Activated T-cell treated with anti-CD3 and anti-CD28 coated beads, Interleukin-2, amount 50 U/mL, for 4 hours (primary cell): ENCODE measurements around the gene RNF19B. TPM values are rescaled to one million over a fixed set of nuclear protein-coding genes. Genes with fewer than 3 reads are reported as not detected.
A peak's percentile ranks its signal among the peaks of the same experiment; 100 is the strongest.

ENCODE experiments used
- ATAC-seq, 2 donors: fragments of 200-7000 bp; cut with Tn5 transposase; one replicate each; pipeline ENCODE4 v1.10.0; 2021
- DNase-seq: peaks from one replicate; pipeline ENCODE4 v3.0.0-alpha.2; 2020
- H3K27me3 Mint-ChIP-seq: one replicate; pipeline ENCODE4 v1.8.0; 2021; ENCODE audit warnings: low read depth, mixed read lengths
- H3K36me3 Mint-ChIP-seq: one replicate; pipeline ENCODE4 v1.8.0; 2022; ENCODE audit warnings: mixed read lengths; ENCODE audit not compliant: insufficient read depth
- H3K4me1 Mint-ChIP-seq: one replicate; pipeline ENCODE4 v1.8.0; 2021; ENCODE audit warnings: low read depth, mixed read lengths
- H3K4me3 Mint-ChIP-seq: one replicate; pipeline ENCODE4 v1.8.0; 2021; ENCODE audit warnings: mild to moderate bottlenecking, moderate library complexity, mixed read lengths
- H3K9me3 Mint-ChIP-seq: one replicate; pipeline ENCODE4 v1.8.0; 2021; ENCODE audit warnings: mixed read lengths
- total RNA-seq, 3 donors: library from RNA; stranded (reverse); gene quantifications; one replicate each; pipeline ENCODE4 v1.2.1, GENCODE V29; 2021

The RNF19B gene
- total RNA-seq, 3 donors from 2014 or later = 21.4 to 32.9 (median 23.9) TPM

GRCh38 chr1:32900371-32900955 lies 64.1 kb downstream of the RNF19B start:
- Mint-ChIP-seq H3K9me3 (no peaks in the 10 kb centered on the region), H3K36me3 (no peaks in the 10 kb centered on the region), H3K27me3 (peaks cover 57% of the 10 kb centered on the region), H3K4me3 (peak overlapping the region; percentile 52), H3K4me1 (peaks cover 7% of the 10 kb centered on the region)
- ATAC-seq = no peak
- DNase-seq = no peak

DNA sequence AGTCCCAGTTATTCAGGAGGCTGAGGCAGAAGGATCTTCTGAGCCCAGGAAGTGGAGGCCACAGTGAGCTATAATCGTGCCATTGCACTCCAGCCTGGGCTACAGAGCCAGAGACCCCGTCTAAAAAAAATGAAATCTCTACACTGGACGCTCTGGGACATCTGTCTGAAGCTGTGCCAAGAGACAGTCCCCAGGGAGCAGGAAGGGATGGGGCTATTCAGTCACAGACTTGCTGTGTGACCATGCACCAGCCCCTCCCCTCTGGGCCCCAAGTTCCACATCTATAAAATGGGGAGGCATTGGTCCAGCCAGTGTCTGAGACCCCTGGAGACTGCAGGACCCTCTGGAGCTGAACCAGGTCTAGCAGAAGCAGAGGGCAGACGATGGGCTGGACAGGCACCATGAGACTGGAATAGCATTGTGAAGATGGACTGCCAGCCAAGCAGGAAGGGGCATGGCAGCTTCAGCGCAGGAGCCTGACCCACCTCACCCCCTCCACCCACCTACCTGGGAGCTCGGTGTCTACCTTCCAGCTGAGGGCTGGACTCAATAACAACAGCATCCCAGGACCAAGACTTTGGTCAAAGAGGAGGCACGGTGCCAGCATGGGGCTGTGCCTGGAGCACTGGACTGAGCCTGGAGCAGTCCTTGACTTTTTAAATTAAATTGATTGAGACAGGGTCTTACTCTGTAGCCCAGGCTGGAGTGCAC lies 64.9 kb downstream of the RNF19B start:
- no peaks in the 10 kb centered on the region for H3K9me3 Mint-ChIP-seq
- H3K27me3 Mint-ChIP-seq = peaks cover 61% of the 10 kb centered on the region
- no peak for ATAC-seq
- DNase-seq = no peak
- peaks cover 7% of the 10 kb centered on the region for H3K4me1 Mint-ChIP-seq
- H3K36me3 Mint-ChIP-seq = no peaks in the 10 kb centered on the region
- peak overlapping the region; percentile 52 for H3K4me3 Mint-ChIP-seq

- H3K36me3 Mint-ChIP-seq = no peaks in the 10 kb centered on the region
- DNase-seq = no peak
- no peaks in the 10 kb centered on the region for H3K9me3 Mint-ChIP-seq
- no peak for ATAC-seq
- no peak overlapping the region for H3K4me3 Mint-ChIP-seq
- H3K27me3 Mint-ChIP-seq = peaks cover 61% of the 10 kb centered on the region
- peaks cover 7% of the 10 kb centered on the region for H3K4me1 Mint-ChIP-seq
Measured at GRCh38 chr1:32898958-32899357, 65.7 kb downstream of the RNF19B start.

DNA sequence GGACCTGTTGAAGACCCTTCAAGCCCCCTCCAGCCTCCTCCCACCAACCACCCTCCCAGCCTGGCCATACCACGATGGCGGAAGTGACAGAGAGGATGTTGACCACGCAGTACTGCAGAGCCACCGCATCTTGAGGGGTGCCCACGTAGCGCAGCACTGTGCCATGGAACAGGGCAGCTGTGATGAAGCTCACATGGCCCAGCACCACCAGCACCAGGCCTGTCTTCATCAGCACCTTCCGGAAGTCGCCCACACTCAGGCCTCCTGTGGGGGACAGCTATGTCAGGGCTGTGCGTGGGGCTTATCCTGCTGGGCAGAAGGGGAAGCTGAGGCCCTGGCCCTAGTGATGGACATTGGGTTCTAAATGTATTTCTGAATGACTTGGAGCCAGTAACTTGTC lies 66.6 kb downstream of the RNF19B start:
- H3K4me3 Mint-ChIP-seq = no peak overlapping the region
- DNase-seq = no peak
- H3K9me3 Mint-ChIP-seq = no peaks in the 10 kb centered on the region
- peaks cover 62% of the 10 kb centered on the region for H3K27me3 Mint-ChIP-seq
- H3K4me1 Mint-ChIP-seq = peaks cover 7% of the 10 kb centered on the region
- no peaks in the 10 kb centered on the region for H3K36me3 Mint-ChIP-seq
- ATAC-seq = no peak

GRCh38 chr1:32897082-32898049 lies 67.2 kb downstream of the RNF19B start:
- DNase-seq (no peak), ATAC-seq (no peak)
- Mint-ChIP-seq H3K27me3 (peaks cover 61% of the 10 kb centered on the region), H3K9me3 (no peaks in the 10 kb centered on the region), H3K4me1 (peaks cover 11% of the 10 kb centered on the region), H3K4me3 (no peak overlapping the region), H3K36me3 (no peaks in the 10 kb centered on the region)

GRCh38 chr1:32896451-32896850 lies 68.2 kb downstream of the RNF19B start:
- Mint-ChIP-seq H3K27me3 (peaks cover 63% of the 10 kb centered on the region), H3K4me3 (no peak overlapping the region), H3K4me1 (peaks cover 12% of the 10 kb centered on the region), H3K36me3 (no peaks in the 10 kb centered on the region), H3K9me3 (no peaks in the 10 kb centered on the region)
- DNase-seq (no peak), ATAC-seq (no peak)

- H3K36me3 Mint-ChIP-seq = no peaks in the 10 kb centered on the region
- peaks cover 67% of the 10 kb centered on the region for H3K27me3 Mint-ChIP-seq
- peaks cover 9% of the 10 kb centered on the region for H3K4me1 Mint-ChIP-seq
Measured at GRCh38 chr1:32895325-32896215, 69.0 kb downstream of the RNF19B start.

DNA sequence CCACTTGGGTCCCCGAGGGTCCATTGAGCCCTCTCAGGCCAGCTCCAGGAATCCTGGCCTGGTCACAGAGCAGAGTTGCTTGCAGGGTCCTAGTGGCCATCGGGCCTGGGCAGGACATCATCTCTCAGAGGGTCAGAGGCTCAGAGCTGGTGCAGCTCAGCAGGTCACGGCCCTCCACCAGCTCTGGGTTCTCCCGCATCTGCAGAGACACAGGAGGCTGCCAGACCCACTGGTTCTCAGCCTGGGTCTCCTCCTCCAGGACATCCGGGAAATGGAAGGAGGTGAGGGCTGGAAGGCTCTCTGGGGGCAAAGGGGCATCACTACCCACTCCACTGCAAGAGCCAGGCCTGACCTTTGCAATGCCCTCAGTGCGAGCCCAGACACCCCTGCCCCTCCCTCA lies 69.9 kb downstream of the RNF19B start:
- H3K4me1 Mint-ChIP-seq = peaks cover 7% of the 10 kb centered on the region
- H3K36me3 Mint-ChIP-seq = no peaks in the 10 kb centered on the region
- H3K9me3 Mint-ChIP-seq = no peaks in the 10 kb centered on the region
- H3K27me3 Mint-ChIP-seq = peaks cover 66% of the 10 kb centered on the region
- DNase-seq (no peak), ATAC-seq (no peak)
- no peak overlapping the region for H3K4me3 Mint-ChIP-seq

More at GRCh38 chr1:32895325-32896215, 69.0 kb downstream of the RNF19B start:
- no peaks in the 10 kb centered on the region for H3K9me3 Mint-ChIP-seq
- no peak overlapping the region for H3K4me3 Mint-ChIP-seq
- ATAC-seq = no peak
- no peak for DNase-seq

DNA sequence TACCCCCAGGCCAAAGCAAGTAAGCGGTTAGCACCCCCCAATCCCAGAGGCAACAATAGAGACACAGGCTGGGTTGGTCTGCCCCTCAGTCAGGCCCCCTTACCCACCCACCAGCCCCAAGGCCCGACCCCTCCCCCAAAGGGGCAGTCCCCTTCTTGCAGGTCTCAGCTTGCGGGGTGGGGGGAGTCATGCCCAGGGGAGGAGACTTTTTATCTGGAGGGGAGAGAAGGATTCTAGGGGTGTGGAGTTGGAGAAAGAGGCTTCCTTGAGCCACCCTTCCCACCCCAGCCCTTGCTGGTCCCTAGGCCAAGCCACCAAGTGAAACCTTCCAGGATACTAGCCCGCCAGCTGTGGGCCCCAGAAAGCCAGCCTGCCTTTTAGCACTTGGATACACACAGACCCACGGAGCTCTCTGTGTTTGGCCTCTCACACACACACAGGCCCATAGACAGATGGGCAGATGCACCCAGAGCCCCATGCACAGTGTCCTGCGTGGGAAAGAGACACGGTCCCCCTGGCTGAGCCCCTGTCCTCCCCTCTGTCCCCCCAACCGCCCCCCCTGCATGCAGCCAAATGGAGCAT lies 70.5 kb downstream of the RNF19B start:
- no peak for ATAC-seq

GRCh38 chr1:32893198-32894018 lies 71.2 kb downstream of the RNF19B start:
- DNase-seq (peak; percentile 22), ATAC-seq (peak; percentile 20 to 39)
- peak overlapping the region; percentile 56 for H3K4me3 Mint-ChIP-seq
- peaks cover 65% of the 10 kb centered on the region for H3K27me3 Mint-ChIP-seq
- no peaks in the 10 kb centered on the region for H3K36me3 Mint-ChIP-seq
- no peaks in the 10 kb centered on the region for H3K9me3 Mint-ChIP-seq
- peaks cover 7% of the 10 kb centered on the region for H3K4me1 Mint-ChIP-seq

More for the DNA sequence above, 70.5 kb downstream of the RNF19B start:
- Mint-ChIP-seq H3K4me1 (peaks cover 7% of the 10 kb centered on the region), H3K4me3 (peak overlapping the region; percentile 42), H3K27me3 (peaks cover 67% of the 10 kb centered on the region), H3K9me3 (no peaks in the 10 kb centered on the region), H3K36me3 (no peaks in the 10 kb centered on the region)
- DNase-seq = no peak

DNA sequence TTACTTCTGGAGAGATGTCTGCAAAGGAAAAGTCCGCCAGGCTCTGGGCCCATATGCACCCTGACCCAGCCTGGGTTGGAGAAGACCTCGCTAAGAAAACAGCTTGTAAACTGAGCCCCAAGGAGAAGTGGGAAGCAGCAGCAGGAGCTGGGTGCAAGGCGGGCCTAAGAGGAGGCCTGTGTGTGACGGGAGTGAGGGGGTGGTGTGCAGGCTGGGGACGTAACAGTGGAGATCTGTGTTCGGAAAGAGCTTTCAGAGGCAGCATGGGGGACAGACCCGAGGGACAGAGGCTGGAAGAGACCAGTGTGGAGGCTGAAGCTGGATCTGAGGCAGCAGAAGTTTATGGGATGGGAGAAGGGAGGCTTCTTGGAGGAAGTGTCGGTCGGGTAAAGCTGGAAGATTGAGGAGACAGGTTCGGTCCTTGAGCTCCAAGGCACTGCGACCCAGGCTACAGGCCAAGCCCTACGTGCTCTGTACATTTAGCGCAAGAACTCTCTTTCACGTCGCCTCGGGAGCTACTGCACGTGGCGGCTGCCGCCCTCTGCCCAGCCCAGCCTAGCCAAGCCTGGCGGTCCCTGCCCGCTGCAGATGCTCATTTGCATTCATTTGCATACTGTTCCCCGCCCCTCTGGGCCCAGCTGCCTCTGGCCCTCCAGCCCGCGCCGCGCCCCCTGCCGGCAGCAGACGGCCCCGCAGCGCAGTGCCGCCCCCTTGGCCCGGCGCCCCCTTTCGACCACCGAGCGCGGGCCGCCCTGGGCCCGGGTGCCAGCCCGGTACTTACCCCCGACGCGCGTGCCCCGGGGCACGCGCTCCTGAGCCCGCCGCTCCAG lies 72.0 kb downstream of the RNF19B start:
- H3K9me3 Mint-ChIP-seq = no peaks in the 10 kb centered on the region
- no peak for DNase-seq
- H3K4me1 Mint-ChIP-seq = peaks cover 7% of the 10 kb centered on the region
- no peaks in the 10 kb centered on the region for H3K36me3 Mint-ChIP-seq
- H3K27me3 Mint-ChIP-seq = peaks cover 73% of the 10 kb centered on the region
- ATAC-seq = peak; percentile 75 to 77
- H3K4me3 Mint-ChIP-seq = peak overlapping the region; percentile 37

- Mint-ChIP-seq H3K4me1 (peaks cover 10% of the 10 kb centered on the region), H3K9me3 (no peaks in the 10 kb centered on the region), H3K36me3 (no peaks in the 10 kb centered on the region), H3K4me3 (no peak overlapping the region), H3K27me3 (peaks cover 76% of the 10 kb centered on the region)
- ATAC-seq (no peak), DNase-seq (no peak)
Measured at GRCh38 chr1:32891630-32892029, 73.0 kb downstream of the RNF19B start.
